Activated CD4-positive, alpha-beta T cell treated with anti-CD3 and anti-CD28 coated beads, Interleukin-2, Interleukin-4, amounts not matched to agents 100 ng/mL and 50 ng/mL, durations not matched to agents 16 hours and 8 hours (primary cell): Measurements from ENCODE around the gene SLC25A39.
"Not testable (repeated sequence)": the region's sequence is repeated elsewhere in the genome, so short reads cannot be mapped to it uniquely, and the experiment has no call there.

Source experiments
- DNase-seq: peaks from one replicate; pipeline ENCODE4 v3.0.0-alpha.2; 2020; ENCODE audit warnings: low spot score

Gene SLC25A39

GRCh38 chr17:44334315-44334714 lies 9.7 kb upstream of the SLC25A39 start:
- no peak for DNase-seq

GRCh38 chr17:44333371-44333770 lies 8.7 kb upstream of the SLC25A39 start:
- no peak for DNase-seq

GRCh38 chr17:44331249-44331760 lies 6.7 kb upstream of the SLC25A39 start:
- peak; percentile 89 for DNase-seq

GRCh38 chr17:44330263-44330662 lies 5.6 kb upstream of the SLC25A39 start:
- not testable (repeated sequence) for DNase-seq

GRCh38 chr17:44329516-44329915 lies 4.9 kb upstream of the SLC25A39 start:
- not testable (repeated sequence) for DNase-seq

GRCh38 chr17:44327715-44328449 lies 3.3 kb upstream of the SLC25A39 start:
- no peak for DNase-seq

GRCh38 chr17:44326861-44327444 lies 2.3 kb upstream of the SLC25A39 start:
- DNase-seq: peak; percentile 94

- no peak for DNase-seq
Observed at GRCh38 chr17:44324092-44324570, 492 bp downstream of the SLC25A39 start.

- no peak for DNase-seq
Observed at GRCh38 chr17:44323359-44324091, 1.1 kb downstream of the SLC25A39 start.

- no peak for DNase-seq
Observed at GRCh38 chr17:44322236-44322895, 2.3 kb downstream of the SLC25A39 start.

- no peak for DNase-seq
Observed at GRCh38 chr17:44321246-44322120, 3.1 kb downstream of the SLC25A39 start.

GRCh38 chr17:44320066-44320465 lies 4.6 kb downstream of the SLC25A39 start:
- no peak for DNase-seq

GRCh38 chr17:44318077-44318892 lies 6.3 kb downstream of the SLC25A39 start:
- no peak for DNase-seq

- no peak for DNase-seq
Observed at GRCh38 chr17:44317545-44317944, 7.1 kb downstream of the SLC25A39 start.

GRCh38 chr17:44315760-44316731 lies 8.6 kb downstream of the SLC25A39 start:
- no peak for DNase-seq

GRCh38 chr17:44314869-44315661 lies 9.6 kb downstream of the SLC25A39 start:
- DNase-seq: peak; percentile 35

- DNase-seq: no peak
Observed at GRCh38 chr17:44314524-44314868, 10.1 kb downstream of the SLC25A39 start.

GRCh38 chr17:44314031-44314430 lies 10.6 kb downstream of the SLC25A39 start:
- DNase-seq: no peak
